Colonic mucosa (tissue), 4 donors: ENCODE data around the gene DGKB. TPM values are rescaled to one million over a fixed set of nuclear protein-coding genes. Genes with fewer than 3 reads are reported as not detected.

Experiments used
- DNase-seq: peaks from one replicate; pipeline ENCODE4 v3.0.0-alpha.2; 2020
- H3K27ac ChIP-seq: fragments of 200-600 bp; one replicate; pipeline ENCODE4 v1.8.0; 2021
- H3K27me3 ChIP-seq: fragments of 200-600 bp; one replicate; pipeline ENCODE4 v1.8.0; 2021
- H3K36me3 ChIP-seq: fragments of 200-600 bp; one replicate; pipeline ENCODE4 v1.8.0; 2021
- H3K4me1 ChIP-seq: fragments of 200-600 bp; one replicate; pipeline ENCODE4 v1.8.0; 2021; ENCODE audit warnings: mild to moderate bottlenecking
- H3K4me3 ChIP-seq: fragments of 200-600 bp; one replicate; pipeline ENCODE4 v1.8.0; 2021
- H3K9ac ChIP-seq, 2 donors: one replicate each; pipeline ENCODE4 v1.7.0; 2013; ENCODE audit warnings: control low read depth in 2 of 2, low read depth in 2 of 2, low read length in 2 of 2
- H3K9me3 ChIP-seq: fragments of 200-600 bp; one replicate; pipeline ENCODE4 v1.8.0; 2021
- intact Hi-C: fragments of 100-400 bp; cut with DNase I; formaldehyde crosslinking; loops from one replicate; pipeline ENCODE4 v1.14.1; 2022
- total RNA-seq, 2 donors: library from RNA; stranded (reverse); fragmentation: NEBNext Ultra II Directional in 1 of 2; extraction: Animal tissue kit (Norgen Biotek cat#: 25700) in 1 of 2; gene quantifications; one replicate each; pipeline ENCODE4 v1.2.1, GENCODE V29; 2021
- TF ChIP-seq, protein P1 (sequence below): fragments of 200-600 bp; IDR thresholded peaks from one replicate; pipeline ENCODE4 v1.8.0; 2022; ENCODE audit warnings: antibody characterized with exemption, mild to moderate bottlenecking
- donor health status: healthy.
- donor health status: DM: no; HTN: no; CAD: no.
- donor health status: DM: no; HTN: no; CAD: no.

DGKB gene
- total RNA-seq, 2 donors from 2014 or later = 0.25 to 0.61 TPM

DNA sequence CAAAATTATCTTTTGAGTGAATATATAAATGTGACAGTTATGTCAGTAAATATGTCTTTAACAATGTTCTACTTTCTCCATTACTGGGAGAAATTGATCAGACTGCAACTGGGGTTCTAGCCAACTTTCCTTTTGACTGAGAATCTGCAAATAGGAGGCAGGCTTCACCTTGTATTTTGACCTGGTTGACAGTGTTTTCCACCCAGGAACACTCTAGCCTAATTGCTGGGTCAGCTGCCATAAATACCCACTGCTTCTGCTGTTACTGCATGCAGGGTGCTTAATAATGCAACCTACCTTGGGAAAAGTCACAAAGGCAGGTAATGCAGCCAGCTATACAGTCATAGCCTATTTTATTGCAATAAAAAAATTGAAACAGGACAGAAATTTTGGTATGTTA lies 319.0 kb downstream of the DGKB start:
- Histone ChIP-seq H3K36me3 (no peaks in the 10 kb centered on the region), H3K4me3 (no peak overlapping the region), H3K4me1 (peaks cover 4% of the 10 kb centered on the region), H3K27me3 (no peaks in the 10 kb centered on the region), H3K9ac (no peak overlapping the region), H3K9me3 (no peaks in the 10 kb centered on the region), H3K27ac (no peak overlapping the region)
- TF ChIP-seq, protein P1, sequence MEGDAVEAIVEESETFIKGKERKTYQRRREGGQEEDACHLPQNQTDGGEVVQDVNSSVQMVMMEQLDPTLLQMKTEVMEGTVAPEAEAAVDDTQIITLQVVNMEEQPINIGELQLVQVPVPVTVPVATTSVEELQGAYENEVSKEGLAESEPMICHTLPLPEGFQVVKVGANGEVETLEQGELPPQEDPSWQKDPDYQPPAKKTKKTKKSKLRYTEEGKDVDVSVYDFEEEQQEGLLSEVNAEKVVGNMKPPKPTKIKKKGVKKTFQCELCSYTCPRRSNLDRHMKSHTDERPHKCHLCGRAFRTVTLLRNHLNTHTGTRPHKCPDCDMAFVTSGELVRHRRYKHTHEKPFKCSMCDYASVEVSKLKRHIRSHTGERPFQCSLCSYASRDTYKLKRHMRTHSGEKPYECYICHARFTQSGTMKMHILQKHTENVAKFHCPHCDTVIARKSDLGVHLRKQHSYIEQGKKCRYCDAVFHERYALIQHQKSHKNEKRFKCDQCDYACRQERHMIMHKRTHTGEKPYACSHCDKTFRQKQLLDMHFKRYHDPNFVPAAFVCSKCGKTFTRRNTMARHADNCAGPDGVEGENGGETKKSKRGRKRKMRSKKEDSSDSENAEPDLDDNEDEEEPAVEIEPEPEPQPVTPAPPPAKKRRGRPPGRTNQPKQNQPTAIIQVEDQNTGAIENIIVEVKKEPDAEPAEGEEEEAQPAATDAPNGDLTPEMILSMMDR = no peak
- intact Hi-C loops = no loop called here
- DNase-seq = no peak

DNA sequence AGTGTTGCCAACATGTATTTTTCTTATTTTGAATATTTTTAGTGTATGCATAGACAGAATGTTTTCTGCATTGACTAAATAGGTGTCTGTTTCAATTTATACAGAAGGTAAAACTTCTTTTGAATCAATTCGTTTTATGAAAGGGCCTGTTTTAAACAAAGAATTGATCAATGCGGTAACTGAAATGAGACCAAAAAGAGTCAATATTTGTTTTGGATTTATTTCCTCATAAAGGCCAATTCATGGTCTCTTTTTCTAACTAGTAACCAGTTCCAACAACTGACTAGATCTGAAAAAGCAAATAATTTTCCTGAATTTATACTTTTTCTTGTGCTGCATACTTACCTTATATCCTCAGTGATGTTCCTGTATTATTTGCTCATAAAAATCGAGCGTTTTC lies 320.5 kb downstream of the DGKB start:
- H3K27ac ChIP-seq = no peak overlapping the region
- H3K4me1 ChIP-seq = peaks cover 4% of the 10 kb centered on the region
- no peaks in the 10 kb centered on the region for H3K36me3 ChIP-seq
- intact Hi-C loops = no loop called here
- TF ChIP-seq, protein P1 = no peak
- H3K9ac ChIP-seq = no peak overlapping the region
- H3K4me3 ChIP-seq = no peak overlapping the region
- H3K9me3 ChIP-seq = no peaks in the 10 kb centered on the region
- DNase-seq = no peak
- H3K27me3 ChIP-seq = no peaks in the 10 kb centered on the region

DNA sequence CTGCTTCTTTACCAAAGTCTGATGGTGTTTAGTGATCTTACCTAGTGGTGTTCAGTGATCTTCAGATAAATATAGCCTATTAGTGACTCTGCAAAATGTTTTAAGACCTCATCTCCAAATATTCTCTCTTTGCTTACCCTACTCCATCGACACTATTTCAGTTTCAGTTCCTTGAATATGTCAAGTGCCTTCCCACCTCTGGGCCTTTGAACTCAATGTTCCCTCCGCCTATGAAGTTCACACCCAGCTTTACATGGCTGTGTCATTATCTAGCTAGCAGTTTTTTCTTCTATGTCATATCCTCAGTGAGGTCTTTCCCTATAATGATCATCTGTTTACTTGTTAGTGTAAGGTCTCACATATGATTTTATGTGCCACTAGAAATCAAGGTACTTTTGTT lies 322.6 kb downstream of the DGKB start:
- Histone ChIP-seq H3K9me3 (no peaks in the 10 kb centered on the region), H3K4me1 (peaks cover 4% of the 10 kb centered on the region), H3K9ac (no peak overlapping the region), H3K4me3 (no peak overlapping the region), H3K36me3 (no peaks in the 10 kb centered on the region), H3K27ac (no peak overlapping the region), H3K27me3 (no peaks in the 10 kb centered on the region)
- intact Hi-C loops = no loop called here
- TF ChIP-seq, protein P1 = no peak
- peak; percentile 27 for DNase-seq

GRCh38 chr7:14576578-14576977 lies 326.0 kb downstream of the DGKB start:
- Histone ChIP-seq H3K9ac (no peak overlapping the region), H3K9me3 (no peaks in the 10 kb centered on the region), H3K4me3 (no peak overlapping the region), H3K27me3 (no peaks in the 10 kb centered on the region), H3K27ac (no peak overlapping the region), H3K36me3 (no peaks in the 10 kb centered on the region), H3K4me1 (no peaks in the 10 kb centered on the region)
- intact Hi-C loops = no loop called here
- TF ChIP-seq, protein P1 = no peak
- no peak for DNase-seq

- H3K9ac ChIP-seq = no peak overlapping the region
- H3K36me3 ChIP-seq = no peaks in the 10 kb centered on the region
- H3K9me3 ChIP-seq = no peaks in the 10 kb centered on the region
- TF ChIP-seq, protein P1 = no peak
- no peaks in the 10 kb centered on the region for H3K27me3 ChIP-seq
- peaks cover 3% of the 10 kb centered on the region for H3K4me1 ChIP-seq
- no peak overlapping the region for H3K4me3 ChIP-seq
- intact Hi-C loops = no loop called here
- H3K27ac ChIP-seq = no peak overlapping the region
- no peak for DNase-seq
Measured at GRCh38 chr7:14570750-14571607, 331.6 kb downstream of the DGKB start.
